Thyroid gland (tissue), 4 donors: ENCODE results near the gene TLDC2. TPM values are rescaled to one million over a fixed set of nuclear protein-coding genes. Genes with fewer than 3 reads are reported as not detected.

Source experiments
- DNase-seq, 2 donors: peaks; one replicate each; pipeline ENCODE4 v3.0.0-alpha.2; 2019
- H3K27ac ChIP-seq, 3 donors: fragments of 200-600 bp; sonication (generic); 1 replicate in 2 of 3; 2 replicates in 1 of 3; pipeline ENCODE4 v1.5.1; 2016 to 2019; ENCODE audit warnings: mild to moderate bottlenecking in 1 of 3, moderate library complexity in 1 of 3
- H3K27me3 ChIP-seq: fragments of 200-600 bp; sonication (generic); one replicate; pipeline ENCODE4 v1.5.1; 2019
- H3K36me3 ChIP-seq, 2 donors: fragments of 200-600 bp; sonication (generic); one replicate each; pipeline ENCODE4 v1.5.1; 2016 to 2019
- H3K4me1 ChIP-seq, 2 donors: fragments of 200-600 bp; sonication (generic); one replicate each; pipeline ENCODE4 v1.5.1; 2017 to 2019
- H3K4me3 ChIP-seq, 3 donors: fragments of 200-600 bp; sonication (generic); replicated peaks in 1 of 3; 1 replicate in 2 of 3; 2 replicates in 1 of 3; pipeline ENCODE4 v1.5.1; 2016; ENCODE audit warnings: mild to moderate bottlenecking in 1 of 3
- H3K9me3 ChIP-seq: fragments of 200-600 bp; sonication (generic); one replicate; pipeline ENCODE4 v1.5.1; 2017
- POLR2A ChIP-seq, 2 donors: fragments of 450-650 bp; IDR thresholded peaks; one replicate each; pipeline ENCODE4 v1.6.1; 2017; ENCODE audit warnings: antibody characterized with exemption in 2 of 2, mild to moderate bottlenecking in 2 of 2, moderate library complexity in 1 of 2
- WGBS, 2 donors: methylation state at CpG; one replicate each; pipeline ENCODE4 v1.1.5; 2017; 5-methylcytosine and 5-hydroxymethylcytosine counted together
- intact Hi-C: fragments of 100-400 bp; cut with DNase I; formaldehyde crosslinking; loops from one replicate; pipeline ENCODE4 v1.15.1; 2023
- total RNA-seq, 4 donors: library from RNA; depleted of rRNA; stranded (reverse); fragments of >200 nt; gene quantifications; one replicate each; pipeline ENCODE4 v1.2.3, GENCODE V29; 2016
- TF ChIP-seq, protein P1 (sequence below), 6 experiments: fragments of 200-600 bp in 3 of 6; fragments of 450-650 bp in 3 of 6; sonication (generic) in 3 of 6; IDR thresholded peaks; one replicate each; pipeline ENCODE4 v1.5.1; 2016 to 2019; ENCODE audit warnings: antibody characterized with exemption in 6 of 6, mild to moderate bottlenecking in 2 of 6, inconsistent platforms in 1 of 6, moderate library complexity in 1 of 6

The TLDC2 gene
- total RNA-seq, 4 donors from 2014 or later: 0.45 to 2.5 (median 1.1) TPM

DNA sequence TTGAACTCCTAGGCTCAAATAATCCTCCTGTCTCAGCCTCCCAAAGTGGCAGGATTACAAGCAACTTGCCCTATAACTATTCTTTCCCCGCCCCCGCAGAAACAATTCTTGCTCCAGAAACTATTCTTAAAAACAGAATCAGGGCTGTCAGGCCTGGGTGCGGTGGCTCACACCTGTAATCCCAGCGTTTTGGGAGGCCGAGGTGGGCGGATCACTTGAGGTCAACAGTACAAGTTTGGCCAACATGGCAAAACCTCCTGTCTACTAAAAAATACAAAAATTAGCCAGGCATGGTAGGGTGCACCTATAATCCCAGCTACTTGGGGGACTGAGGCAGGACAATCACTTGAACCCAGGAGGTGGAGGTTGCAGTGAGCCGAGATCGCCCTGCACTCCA is 44.4 kb downstream of the TLDC2 start:
- no peaks in the 10 kb centered on the region for H3K9me3 ChIP-seq
- 83 to 85% methylated on average over 8 of the region's 8 CpGs for WGBS, 2 donors
- H3K4me3 ChIP-seq: no peak overlapping the region
- no peak for DNase-seq
- no peak for TF ChIP-seq POLR2A (IDR thresholded peaks at IDR 0.05)
- TF ChIP-seq, protein P1, sequence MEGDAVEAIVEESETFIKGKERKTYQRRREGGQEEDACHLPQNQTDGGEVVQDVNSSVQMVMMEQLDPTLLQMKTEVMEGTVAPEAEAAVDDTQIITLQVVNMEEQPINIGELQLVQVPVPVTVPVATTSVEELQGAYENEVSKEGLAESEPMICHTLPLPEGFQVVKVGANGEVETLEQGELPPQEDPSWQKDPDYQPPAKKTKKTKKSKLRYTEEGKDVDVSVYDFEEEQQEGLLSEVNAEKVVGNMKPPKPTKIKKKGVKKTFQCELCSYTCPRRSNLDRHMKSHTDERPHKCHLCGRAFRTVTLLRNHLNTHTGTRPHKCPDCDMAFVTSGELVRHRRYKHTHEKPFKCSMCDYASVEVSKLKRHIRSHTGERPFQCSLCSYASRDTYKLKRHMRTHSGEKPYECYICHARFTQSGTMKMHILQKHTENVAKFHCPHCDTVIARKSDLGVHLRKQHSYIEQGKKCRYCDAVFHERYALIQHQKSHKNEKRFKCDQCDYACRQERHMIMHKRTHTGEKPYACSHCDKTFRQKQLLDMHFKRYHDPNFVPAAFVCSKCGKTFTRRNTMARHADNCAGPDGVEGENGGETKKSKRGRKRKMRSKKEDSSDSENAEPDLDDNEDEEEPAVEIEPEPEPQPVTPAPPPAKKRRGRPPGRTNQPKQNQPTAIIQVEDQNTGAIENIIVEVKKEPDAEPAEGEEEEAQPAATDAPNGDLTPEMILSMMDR (IDR thresholded peaks at IDR 0.05): no peak
- no peaks in the 10 kb centered on the region for H3K4me1 ChIP-seq
- intact Hi-C loops: no loop called here
- peaks cover 6 to 10% of the 10 kb centered on the region in 2 donors for H3K36me3 ChIP-seq
- no peak overlapping the region for H3K27ac ChIP-seq
- no peaks in the 10 kb centered on the region for H3K27me3 ChIP-seq

DNA sequence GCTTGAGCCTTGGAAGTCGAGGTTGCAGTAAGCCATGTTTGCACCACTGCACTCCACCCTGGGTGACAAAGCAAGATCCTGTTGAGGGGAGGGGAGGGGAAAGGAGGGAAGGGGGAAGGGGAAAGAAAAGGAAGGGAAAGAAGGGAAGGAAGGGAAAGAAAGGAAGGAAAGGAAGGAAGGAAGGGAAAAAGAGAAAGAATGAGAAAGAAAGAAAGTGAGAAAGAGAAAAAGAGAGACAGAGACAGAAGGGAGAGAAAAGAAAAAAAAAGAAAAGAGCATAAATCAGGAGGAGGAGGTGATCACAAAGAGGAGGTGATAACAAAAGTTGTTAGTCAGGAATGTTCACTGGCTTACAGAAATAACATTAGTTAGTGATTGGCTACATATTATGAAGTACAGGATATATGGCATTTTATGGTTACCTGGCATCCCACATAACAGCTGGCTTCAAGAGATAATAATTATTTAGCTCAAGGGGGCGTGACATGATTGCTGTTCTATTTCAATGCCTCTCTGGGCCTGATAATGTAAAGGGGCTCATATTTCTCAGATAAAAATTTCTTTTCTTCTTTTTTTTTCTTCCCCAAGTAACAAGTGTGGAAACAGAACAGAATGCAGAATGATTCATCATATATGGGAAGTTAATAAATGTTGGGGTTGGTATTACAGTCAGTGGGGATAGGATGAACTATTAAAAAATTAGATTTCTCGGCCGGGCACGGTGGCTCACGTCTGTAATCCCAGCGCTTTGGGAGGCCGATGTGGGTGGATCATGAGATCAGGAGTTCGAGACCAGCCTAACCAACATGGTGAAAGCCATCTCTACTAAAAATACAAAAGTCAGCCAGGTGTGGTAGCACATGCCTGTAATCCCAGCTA is 48.5 kb downstream of the TLDC2 start:
- 86 to 90% methylated on average over 9 of the region's 9 CpGs for WGBS, 2 donors
- no peak for DNase-seq
- H3K9me3 ChIP-seq: no peaks in the 10 kb centered on the region
- H3K4me1 ChIP-seq: no peaks in the 10 kb centered on the region
- TF ChIP-seq, protein P1 (IDR thresholded peaks at IDR 0.05): no peak
- TF ChIP-seq POLR2A (IDR thresholded peaks at IDR 0.05): no peak
- intact Hi-C loops: no loop called here
- peaks cover 15 to 22% of the 10 kb centered on the region in 2 donors for H3K36me3 ChIP-seq
- H3K27ac ChIP-seq: no peak overlapping the region
- H3K27me3 ChIP-seq: no peaks in the 10 kb centered on the region
- H3K4me3 ChIP-seq: no peak overlapping the region

DNA sequence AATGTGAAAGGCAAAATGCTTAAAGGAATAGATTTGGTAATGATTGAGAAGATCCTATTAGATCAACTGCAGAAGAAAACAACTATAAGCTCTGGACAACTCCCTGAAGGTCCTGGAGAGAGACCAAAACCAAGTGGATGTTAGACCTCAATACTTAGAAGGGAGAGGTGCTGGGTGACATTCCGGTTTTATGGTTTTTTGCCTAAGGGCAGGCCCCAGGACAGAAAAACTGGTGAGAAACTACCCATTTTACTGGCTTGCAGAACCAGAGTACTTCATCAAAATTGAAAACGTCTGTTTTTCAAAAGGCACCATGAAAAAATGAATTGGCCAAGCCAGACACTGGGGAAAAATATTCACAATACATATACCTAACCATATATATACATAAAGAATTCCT is 49.3 kb downstream of the TLDC2 start:
- no peak overlapping the region for H3K27ac ChIP-seq
- H3K27me3 ChIP-seq: no peaks in the 10 kb centered on the region
- H3K4me3 ChIP-seq: no peak overlapping the region
- intact Hi-C loops: no loop called here
- no peaks in the 10 kb centered on the region for H3K4me1 ChIP-seq
- no peaks in the 10 kb centered on the region for H3K9me3 ChIP-seq
- no peak for DNase-seq
- TF ChIP-seq, protein P1 (IDR thresholded peaks at IDR 0.05): no peak
- 84 to 86% methylated on average over 2 of the region's 2 CpGs for WGBS, 2 donors
- H3K36me3 ChIP-seq: peaks cover 15 to 26% of the 10 kb centered on the region in 2 donors

DNA sequence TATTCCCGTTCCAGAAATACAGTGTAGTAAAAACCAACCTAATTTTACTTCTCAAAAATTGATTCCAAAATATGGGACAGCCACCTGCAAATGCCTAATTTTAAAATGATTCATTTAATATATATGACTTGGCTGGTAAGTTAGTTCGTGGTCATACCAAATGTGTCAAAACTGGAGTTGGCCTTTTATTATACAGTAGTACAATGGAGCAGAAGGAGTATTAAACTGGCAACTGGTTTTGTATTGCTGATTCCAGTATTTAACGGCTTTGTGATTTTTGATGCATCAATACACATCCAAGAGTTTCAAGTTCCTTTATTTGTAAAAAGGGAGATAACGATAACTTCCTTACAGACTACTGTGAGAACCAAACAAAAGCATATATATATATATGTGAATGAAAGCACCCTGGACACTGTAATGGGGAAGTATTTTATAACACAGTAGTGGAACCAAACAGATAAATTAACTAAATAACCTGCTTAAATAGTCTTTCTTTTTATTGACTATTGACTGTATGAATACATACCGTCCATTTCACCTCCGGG is 50.8 kb downstream of the TLDC2 start:
- Histone ChIP-seq H3K27me3 (no peaks in the 10 kb centered on the region), H3K27ac (no peak overlapping the region), H3K36me3 (peaks cover 15 to 26% of the 10 kb centered on the region in 2 donors), H3K4me3 (no peak overlapping the region), H3K4me1 (peaks cover 0 to 5% of the 10 kb centered on the region in 2 donors), H3K9me3 (no peaks in the 10 kb centered on the region)
- intact Hi-C loops: no loop called here
- DNase-seq: no peak
- 72 to 77% methylated on average over 6 of the region's 6 CpGs for WGBS, 2 donors
- TF ChIP-seq, protein P1 (IDR thresholded peaks at IDR 0.05): no peak
- TF ChIP-seq POLR2A (IDR thresholded peaks at IDR 0.05): no peak

DNA sequence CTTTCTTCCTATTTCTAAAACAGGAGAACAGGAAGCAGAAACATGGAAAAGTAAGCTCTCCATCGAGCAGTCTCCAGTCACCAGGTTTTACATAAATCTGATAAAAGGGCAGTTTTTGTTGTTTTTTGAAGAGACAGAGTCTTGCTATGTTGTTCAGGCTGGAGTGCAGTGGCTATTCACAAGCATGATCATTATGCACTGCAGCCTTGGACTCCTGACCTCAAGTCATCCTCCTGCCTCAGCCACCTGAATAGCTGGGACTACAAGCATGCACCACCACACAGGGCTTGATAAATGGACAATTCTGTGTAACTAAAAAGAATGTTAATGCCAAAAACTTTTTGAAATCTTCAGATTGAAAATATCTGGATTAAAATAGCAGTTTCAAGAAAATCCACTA is 51.8 kb downstream of the TLDC2 start:
- H3K27me3 ChIP-seq: no peaks in the 10 kb centered on the region
- H3K4me1 ChIP-seq: peaks cover 0 to 13% of the 10 kb centered on the region in 2 donors
- intact Hi-C loops: no loop called here
- no peak overlapping the region for H3K4me3 ChIP-seq
- peaks cover 15 to 26% of the 10 kb centered on the region in 2 donors for H3K36me3 ChIP-seq
- TF ChIP-seq, protein P1 (IDR thresholded peaks at IDR 0.05): no peak
- TF ChIP-seq POLR2A (IDR thresholded peaks at IDR 0.05): no peak
- no peak for DNase-seq
- 86 to 92% methylated on average over 1 of the region's 1 CpG for WGBS, 2 donors
- no peaks in the 10 kb centered on the region for H3K9me3 ChIP-seq
- H3K27ac ChIP-seq: no peak overlapping the region
